CD14-positive monocyte (primary cell): ENCODE results near the gene GLCCI1. TPM values are rescaled to one million over a fixed set of nuclear protein-coding genes. Genes with fewer than 3 reads are reported as not detected.

Experiments used
- DNase-seq, 3 donors: peaks; one replicate each; pipeline ENCODE4 v3.0.0-alpha.2; 2011 to 2022
- H2AFZ ChIP-seq: 2 replicates; pipeline ENCODE4 v1.6.0; 2012; ENCODE audit warnings: mild to moderate bottlenecking, low read depth, low read length, inconsistent platforms; ENCODE audit not compliant: insufficient read depth, poor library complexity, severe bottlenecking
- H3K27ac ChIP-seq, 2 donors: 1 replicate in 1 of 2; 2 replicates in 1 of 2; pipeline ENCODE4 v1.5.1; 2012 to 2013; ENCODE audit warnings: low read length in 2 of 2, control low read depth in 1 of 2, inconsistent platforms in 1 of 2, low read depth in 1 of 2, mild to moderate bottlenecking in 1 of 2
- H3K27me3 ChIP-seq, 2 donors: one replicate each; pipeline versions ENCODE4 v1.6.0 to v1.6.1; 2011 to 2013; ENCODE audit warnings: low read length in 2 of 2; ENCODE audit not compliant: control insufficient read depth in 2 of 2, insufficient read depth in 2 of 2
- H3K36me3 ChIP-seq, 2 donors: replicated peaks in 1 of 2; 1 replicate in 1 of 2; 2 replicates in 1 of 2; pipeline versions ENCODE4 v1.5.1 to v1.6.1; 2012 to 2013; ENCODE audit warnings: low read length in 2 of 2, control low read depth in 1 of 2, inconsistent platforms in 1 of 2, mild to moderate bottlenecking in 1 of 2; ENCODE audit not compliant: insufficient read depth in 2 of 2, control insufficient read depth in 1 of 2
- H3K4me1 ChIP-seq, 2 donors: 1 replicate in 1 of 2; 2 replicates in 1 of 2; pipeline versions ENCODE4 v1.5.1 to v1.6.1; 2012 to 2013; ENCODE audit warnings: low read length in 2 of 2, control low read depth in 1 of 2, inconsistent platforms in 1 of 2, mild to moderate bottlenecking in 1 of 2, moderate library complexity in 1 of 2; ENCODE audit not compliant: insufficient read depth in 2 of 2, control insufficient read depth in 1 of 2
- H3K4me2 ChIP-seq: replicated peaks from 2 replicates; pipeline ENCODE3; 2012; ENCODE audit warnings: low read length, moderate library complexity, mild to moderate bottlenecking; ENCODE audit not compliant: poor library complexity, severe bottlenecking; ENCODE audit errors: extremely low read depth
- H3K4me3 ChIP-seq, 3 experiments: fragments of 200-600 bp in 1 of 3; sonication (generic) in 1 of 3; replicated peaks in 1 of 3; 1 replicate in 2 of 3; 2 replicates in 1 of 3; pipeline ENCODE4 v1.5.1; 2011 to 2013; ENCODE audit warnings: low read length in 3 of 3, mild to moderate bottlenecking in 3 of 3, control low read depth in 2 of 3, low read depth in 2 of 3, inconsistent platforms in 1 of 3, moderate library complexity in 1 of 3
- H3K79me2 ChIP-seq: 2 replicates; pipeline ENCODE4 v1.6.0; 2012; ENCODE audit warnings: mild to moderate bottlenecking, control low read depth, inconsistent platforms, low read length, moderate library complexity; ENCODE audit not compliant: insufficient read depth
- H3K9ac ChIP-seq: 2 replicates; pipeline ENCODE4 v1.6.0; 2017; ENCODE audit warnings: low read length, mild to moderate bottlenecking; ENCODE audit not compliant: insufficient read depth, poor library complexity, severe bottlenecking
- H3K9me3 ChIP-seq, 2 donors: replicated peaks in 1 of 2; 1 replicate in 1 of 2; 2 replicates in 1 of 2; pipeline versions ENCODE4 v1.5.1 to v1.6.1; 2012 to 2013; ENCODE audit warnings: low read length in 2 of 2, control low read depth in 1 of 2; ENCODE audit not compliant: control insufficient read depth in 1 of 2, insufficient read depth in 1 of 2
- H4K20me1 ChIP-seq: 2 replicates; pipeline ENCODE4 v1.6.0; 2012; ENCODE audit warnings: mild to moderate bottlenecking, low read length, control low read depth, moderate library complexity; ENCODE audit not compliant: insufficient read depth
- H3K27ac Mint-ChIP-seq, 7 donors: one replicate each; pipeline ENCODE4 v1.8.0; 2020; ENCODE audit warnings: mild to moderate bottlenecking in 7 of 7, mixed read lengths in 7 of 7, moderate library complexity in 6 of 7, inconsistent platforms in 2 of 7
- H3K27me3 Mint-ChIP-seq, 3 donors: one replicate each; pipeline ENCODE4 v1.8.0; 2021 to 2022; ENCODE audit warnings: low read depth in 3 of 3, mild to moderate bottlenecking in 3 of 3, mixed read lengths in 3 of 3, moderate library complexity in 3 of 3, inconsistent platforms in 1 of 3
- H3K36me3 Mint-ChIP-seq, 2 donors: one replicate each; pipeline ENCODE4 v1.8.0; 2020; ENCODE audit warnings: mixed read lengths in 2 of 2, inconsistent platforms in 1 of 2, mild to moderate bottlenecking in 1 of 2
- H3K4me1 Mint-ChIP-seq: one replicate; pipeline ENCODE4 v1.8.0; 2020; ENCODE audit warnings: mild to moderate bottlenecking, mixed read lengths
- H3K4me3 Mint-ChIP-seq, 2 donors: one replicate each; pipeline ENCODE4 v1.8.0; 2020; ENCODE audit warnings: mild to moderate bottlenecking in 2 of 2, mixed read lengths in 2 of 2, moderate library complexity in 1 of 2
- H3K9me3 Mint-ChIP-seq, 7 donors: one replicate each; pipeline ENCODE4 v1.8.0; 2020 to 2022; ENCODE audit warnings: mixed read lengths in 7 of 7, mild to moderate bottlenecking in 6 of 7, moderate library complexity in 6 of 7, inconsistent platforms in 2 of 7
- WGBS: methylation state at CpG from one replicate; pipeline ENCODE4 v1.1.5; 2013; ENCODE audit warnings: missing lambda C conversion rate; ENCODE audit not compliant: insufficient coverage; 5-methylcytosine and 5-hydroxymethylcytosine counted together
- intact Hi-C, 2 donors: fragments of 100-400 bp; cut with micrococcal nuclease; formaldehyde crosslinking; loops; one replicate each; pipeline versions ENCODE4 v1.15.0 to v1.15.1; 2023
- polyA plus RNA-seq, 3 donors: library from polyadenylated mRNA; depleted of rRNA in 1 of 3; unstranded in 2 of 3; stranded (reverse) in 1 of 3; fragments of 300-500 nt in 2 of 3; fragments of >200 nt in 1 of 3; fragmentation: Illumina TruSeq in 2 of 3; gene quantifications; 1 replicate in 2 of 3; 2 replicates in 1 of 3; pipeline ENCODE4 v1.2.3, GENCODE V29; 2012 to 2021
- TF ChIP-seq, protein P1 (sequence below): fragments of 200-600 bp; IDR thresholded peaks from one replicate; pipeline ENCODE4 v1.8.0; 2022; ENCODE audit warnings: antibody characterized with exemption, mild to moderate bottlenecking

The GLCCI1 gene
- polyA plus RNA-seq, 3 donors = 0.89 to 2.1 (median 1.1) TPM

DNA sequence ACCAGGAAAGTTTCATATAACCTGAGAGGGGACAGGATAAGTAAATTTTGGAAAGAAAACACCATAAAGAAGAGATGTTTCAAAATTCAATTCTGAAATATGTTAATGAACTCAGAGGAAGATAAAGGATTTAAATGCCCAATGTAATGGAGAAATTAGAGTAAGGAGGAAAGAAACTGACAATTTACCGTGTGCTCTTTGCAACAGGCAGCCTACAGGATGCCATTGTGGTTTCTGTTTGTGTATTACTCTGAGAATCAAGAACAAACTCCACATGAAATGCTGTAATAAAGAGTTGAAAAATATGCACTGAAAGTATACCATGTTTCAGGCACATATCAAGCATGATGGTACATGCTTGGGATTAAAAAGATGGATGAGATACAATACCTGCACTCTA, 44.8 kb upstream of the GLCCI1 start:
- TF ChIP-seq, protein P1, sequence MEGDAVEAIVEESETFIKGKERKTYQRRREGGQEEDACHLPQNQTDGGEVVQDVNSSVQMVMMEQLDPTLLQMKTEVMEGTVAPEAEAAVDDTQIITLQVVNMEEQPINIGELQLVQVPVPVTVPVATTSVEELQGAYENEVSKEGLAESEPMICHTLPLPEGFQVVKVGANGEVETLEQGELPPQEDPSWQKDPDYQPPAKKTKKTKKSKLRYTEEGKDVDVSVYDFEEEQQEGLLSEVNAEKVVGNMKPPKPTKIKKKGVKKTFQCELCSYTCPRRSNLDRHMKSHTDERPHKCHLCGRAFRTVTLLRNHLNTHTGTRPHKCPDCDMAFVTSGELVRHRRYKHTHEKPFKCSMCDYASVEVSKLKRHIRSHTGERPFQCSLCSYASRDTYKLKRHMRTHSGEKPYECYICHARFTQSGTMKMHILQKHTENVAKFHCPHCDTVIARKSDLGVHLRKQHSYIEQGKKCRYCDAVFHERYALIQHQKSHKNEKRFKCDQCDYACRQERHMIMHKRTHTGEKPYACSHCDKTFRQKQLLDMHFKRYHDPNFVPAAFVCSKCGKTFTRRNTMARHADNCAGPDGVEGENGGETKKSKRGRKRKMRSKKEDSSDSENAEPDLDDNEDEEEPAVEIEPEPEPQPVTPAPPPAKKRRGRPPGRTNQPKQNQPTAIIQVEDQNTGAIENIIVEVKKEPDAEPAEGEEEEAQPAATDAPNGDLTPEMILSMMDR = no peak
- Mint-ChIP-seq H3K4me3 (no peak overlapping the region), H3K27ac (no peak overlapping the region), H3K27me3 (peaks cover 0 to 2% (median 2%) of the 10 kb centered on the region in 3 donors), H3K4me1 (no peaks in the 10 kb centered on the region), H3K36me3 (no peaks in the 10 kb centered on the region), H3K9me3 (no peaks in the 10 kb centered on the region)
- Histone ChIP-seq H3K27ac (no peak overlapping the region), H2AFZ (no peak overlapping the region), H3K79me2 (no peaks in the 10 kb centered on the region), H3K4me2 (no peak overlapping the region), H3K9me3 (no peaks in the 10 kb centered on the region), H3K4me3 (no peak overlapping the region), H3K27me3 (no peaks in the 10 kb centered on the region), H4K20me1 (no peaks in the 10 kb centered on the region), H3K4me1 (no peaks in the 10 kb centered on the region), H3K9ac (no peak overlapping the region), H3K36me3 (no peaks in the 10 kb centered on the region)
- WGBS = no CpG with 5 or more reads among the region's 1 CpG
- no peak for DNase-seq
- intact Hi-C loops = no loop called here

DNA sequence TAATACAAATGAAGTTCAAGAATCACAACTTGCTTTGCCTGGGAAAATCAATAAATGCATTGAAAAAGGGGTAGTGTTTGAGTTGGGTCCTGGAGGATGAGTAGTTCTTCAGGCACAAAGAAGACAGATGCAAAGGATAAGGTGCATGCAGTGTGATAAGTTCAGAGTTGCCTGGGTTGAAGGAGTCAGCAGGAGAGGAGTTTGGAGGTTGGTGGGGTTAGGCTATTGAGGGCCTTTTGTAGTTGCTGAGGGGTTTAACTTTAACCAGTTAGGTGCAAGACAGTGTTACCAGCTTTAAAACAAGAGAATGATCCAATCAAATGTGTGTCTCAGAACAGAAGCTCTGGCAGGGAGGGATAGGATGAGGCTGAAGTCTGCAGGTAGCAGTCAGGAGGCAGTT, 44.3 kb upstream of the GLCCI1 start:
- Histone ChIP-seq H3K9ac (no peak overlapping the region), H3K27me3 (no peaks in the 10 kb centered on the region), H4K20me1 (no peaks in the 10 kb centered on the region), H3K9me3 (no peaks in the 10 kb centered on the region), H3K4me1 (no peaks in the 10 kb centered on the region), H3K79me2 (no peaks in the 10 kb centered on the region), H3K27ac (no peak overlapping the region), H2AFZ (no peak overlapping the region), H3K4me2 (no peak overlapping the region), H3K36me3 (no peaks in the 10 kb centered on the region), H3K4me3 (no peak overlapping the region)
- Mint-ChIP-seq H3K4me1 (no peaks in the 10 kb centered on the region), H3K4me3 (no peak overlapping the region), H3K36me3 (no peaks in the 10 kb centered on the region), H3K9me3 (no peaks in the 10 kb centered on the region), H3K27ac (no peak overlapping the region), H3K27me3 (peaks cover 0 to 2% (median 2%) of the 10 kb centered on the region in 3 donors)
- no peak for DNase-seq
- intact Hi-C loops = no loop called here
- TF ChIP-seq, protein P1 = no peak
